ENCODE measurements around the gene MARCHF10.
A peak's percentile ranks its signal among the peaks of the same experiment; 100 is the strongest.

MARCHF10 gene

GRCh38 chr17:62656446-62656845 lies 151.7 kb downstream of the MARCHF10 start:
- DNase-seq (ENCODE audit: extremely low spot score) = no peak
- CTCF ChIA-PET = no interaction called here
- TF ChIP-seq BHLHE40 (IDR thresholded peaks at IDR 0.05; ENCODE audit: borderline replicate concordance) (no peak), ARNT (IDR thresholded peaks at IDR 0.05) (no peak), L3MBTL2 (conservative IDR thresholded peaks at IDR 0.05) (no peak), FOXA1 (IDR thresholded peaks at IDR 0.05) (no peak), SUZ12 (IDR thresholded peaks at IDR 0.05) (no peak), FOXM1 (IDR thresholded peaks at IDR 0.05; ENCODE audit: borderline replicate concordance) (no peak), TARDBP (IDR thresholded peaks at IDR 0.05) (no peak), FOXK2 (IDR thresholded peaks at IDR 0.05) (no peak), ZNF384 (IDR thresholded peaks at IDR 0.05) (no peak), HDGF (IDR thresholded peaks at IDR 0.05; ENCODE audit: borderline replicate concordance) (no peak), NFRKB (IDR thresholded peaks at IDR 0.05) (no peak), ELF4 (IDR thresholded peaks at IDR 0.05) (no peak), LEF1 (IDR thresholded peaks at IDR 0.05; ENCODE audit: borderline replicate concordance) (no peak), SP1 (IDR thresholded peaks at IDR 0.05) (no peak), CTBP1 (IDR thresholded peaks at IDR 0.05; ENCODE audit: borderline replicate concordance) (no peak)
- TF ChIP-seq, protein P1, sequence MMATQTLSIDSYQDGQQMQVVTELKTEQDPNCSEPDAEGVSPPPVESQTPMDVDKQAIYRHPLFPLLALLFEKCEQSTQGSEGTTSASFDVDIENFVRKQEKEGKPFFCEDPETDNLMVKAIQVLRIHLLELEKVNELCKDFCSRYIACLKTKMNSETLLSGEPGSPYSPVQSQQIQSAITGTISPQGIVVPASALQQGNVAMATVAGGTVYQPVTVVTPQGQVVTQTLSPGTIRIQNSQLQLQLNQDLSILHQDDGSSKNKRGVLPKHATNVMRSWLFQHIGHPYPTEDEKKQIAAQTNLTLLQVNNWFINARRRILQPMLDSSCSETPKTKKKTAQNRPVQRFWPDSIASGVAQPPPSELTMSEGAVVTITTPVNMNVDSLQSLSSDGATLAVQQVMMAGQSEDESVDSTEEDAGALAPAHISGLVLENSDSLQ (IDR thresholded peaks at IDR 0.05) = no peak
- POLR2A ChIA-PET = no interaction called here

DNA sequence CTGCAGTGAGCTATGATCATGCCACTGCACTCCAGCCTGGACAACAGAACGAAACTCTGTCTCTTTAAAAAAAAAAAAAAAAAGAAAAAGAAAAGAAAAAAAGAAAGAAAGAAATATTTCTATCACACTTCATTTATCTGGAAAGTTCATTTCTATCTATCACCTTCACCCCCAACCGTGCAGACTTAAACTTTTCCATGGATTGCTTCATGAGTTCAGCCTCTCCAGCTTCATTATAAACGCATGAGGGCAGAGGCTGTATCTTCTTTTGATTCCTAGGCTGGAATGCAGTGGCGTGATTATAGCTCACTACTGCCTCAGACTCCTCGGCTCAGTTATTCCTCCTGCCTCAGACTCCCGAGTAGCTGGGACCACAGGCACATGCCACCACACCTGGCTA lies 152.5 kb downstream of the MARCHF10 start:
- CTCF ChIA-PET = no interaction called here
- TF ChIP-seq ELF4 (IDR thresholded peaks at IDR 0.05) = no peak
- no peak for TF ChIP-seq FOXK2 (IDR thresholded peaks at IDR 0.05)
- no peak for TF ChIP-seq ZNF384 (IDR thresholded peaks at IDR 0.05)
- TF ChIP-seq CTBP1 (IDR thresholded peaks at IDR 0.05; ENCODE audit: borderline replicate concordance) = no peak
- no peak for TF ChIP-seq NFRKB (IDR thresholded peaks at IDR 0.05)
- TF ChIP-seq HDGF (IDR thresholded peaks at IDR 0.05; ENCODE audit: borderline replicate concordance) = no peak
- no peak for TF ChIP-seq TARDBP (IDR thresholded peaks at IDR 0.05)
- TF ChIP-seq LEF1 (IDR thresholded peaks at IDR 0.05; ENCODE audit: borderline replicate concordance) = no peak
- TF ChIP-seq, protein P1 (IDR thresholded peaks at IDR 0.05) = no peak
- TF ChIP-seq ARNT (IDR thresholded peaks at IDR 0.05) = no peak
- no peak for TF ChIP-seq FOXM1 (IDR thresholded peaks at IDR 0.05; ENCODE audit: borderline replicate concordance)
- no peak for TF ChIP-seq BHLHE40 (IDR thresholded peaks at IDR 0.05; ENCODE audit: borderline replicate concordance)
- TF ChIP-seq L3MBTL2 (conservative IDR thresholded peaks at IDR 0.05) = no peak
- no peak for TF ChIP-seq SUZ12 (IDR thresholded peaks at IDR 0.05)
- TF ChIP-seq FOXA1 (IDR thresholded peaks at IDR 0.05) = no peak
- no peak for TF ChIP-seq SP1 (IDR thresholded peaks at IDR 0.05)
- DNase-seq (ENCODE audit: extremely low spot score) = no peak
- POLR2A ChIA-PET = no interaction called here

DNA sequence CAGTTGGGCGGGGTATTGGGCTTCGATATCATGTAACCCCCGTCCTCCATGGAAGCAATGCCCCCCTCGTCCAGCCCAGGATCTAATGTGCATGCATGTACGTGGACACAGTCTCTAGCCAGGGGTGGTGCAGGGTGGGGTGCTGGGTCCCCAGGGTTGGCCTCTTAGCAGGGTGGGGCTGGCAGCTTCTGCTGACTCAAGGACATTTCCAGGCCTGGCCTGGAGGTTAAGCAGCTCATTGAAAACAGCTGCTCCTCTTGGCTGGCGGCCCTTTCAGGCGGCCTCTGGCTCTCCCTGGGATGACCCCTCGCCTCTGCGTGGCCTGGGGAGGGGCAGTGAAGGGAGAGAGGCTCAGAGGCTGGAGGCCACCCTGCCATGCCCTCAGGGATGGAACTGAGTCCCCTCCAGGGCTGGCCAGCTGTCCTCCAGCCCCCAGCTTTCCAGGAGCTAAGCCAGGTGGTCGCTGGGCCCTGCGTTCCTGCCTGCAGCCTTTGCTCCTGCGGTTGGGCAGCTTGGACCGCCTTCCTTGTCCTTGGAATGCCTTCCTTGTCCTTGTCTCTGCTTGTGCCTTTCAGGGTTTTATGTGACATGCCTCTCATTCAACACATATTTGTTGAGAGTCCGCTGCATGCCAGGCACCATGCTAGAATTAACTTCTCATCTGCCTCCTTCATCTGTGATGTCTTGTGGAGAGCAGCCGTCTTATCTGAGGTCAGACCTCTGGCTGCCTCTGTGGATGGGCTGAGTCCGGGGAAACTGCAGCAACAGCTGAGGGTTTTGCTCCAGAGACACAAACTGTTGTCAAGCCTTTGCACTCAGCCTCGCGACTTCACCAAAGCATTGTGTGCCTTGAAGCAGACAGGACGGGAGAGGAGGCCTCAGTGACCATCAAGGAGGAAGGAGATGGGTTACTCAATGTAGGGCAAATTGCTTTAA lies 154.0 kb downstream of the MARCHF10 start:
- TF ChIP-seq CTBP1 (IDR thresholded peaks at IDR 0.05; ENCODE audit: borderline replicate concordance) (no peak), ZNF384 (IDR thresholded peaks at IDR 0.05) (no peak), ARNT (IDR thresholded peaks at IDR 0.05) (no peak), BHLHE40 (IDR thresholded peaks at IDR 0.05; ENCODE audit: borderline replicate concordance) (no peak), FOXK2 (IDR thresholded peaks at IDR 0.05) (no peak), HDGF (IDR thresholded peaks at IDR 0.05; ENCODE audit: borderline replicate concordance) (no peak), SUZ12 (IDR thresholded peaks at IDR 0.05) (no peak), SP1 (IDR thresholded peaks at IDR 0.05) (no peak), FOXA1 (IDR thresholded peaks at IDR 0.05) (no peak), FOXM1 (IDR thresholded peaks at IDR 0.05; ENCODE audit: borderline replicate concordance) (no peak), TARDBP (IDR thresholded peaks at IDR 0.05) (no peak), ELF4 (IDR thresholded peaks at IDR 0.05) (no peak), L3MBTL2 (conservative IDR thresholded peaks at IDR 0.05) (no peak), NFRKB (IDR thresholded peaks at IDR 0.05) (no peak), LEF1 (IDR thresholded peaks at IDR 0.05; ENCODE audit: borderline replicate concordance) (no peak)
- TF ChIP-seq, protein P1 (IDR thresholded peaks at IDR 0.05) = no peak
- CTCF ChIA-PET = no interaction called here
- DNase-seq (ENCODE audit: extremely low spot score) = no peak
- POLR2A ChIA-PET = interaction anchor here (0.6 to 1.3 kb wide), 2 partner anchors 11 to 19 kb away, joined by 3 read pairs; no protein-coding TSS in a partner anchor

GRCh38 chr17:62653002-62653825 lies 154.9 kb downstream of the MARCHF10 start:
- TF ChIP-seq ARNT (IDR thresholded peaks at IDR 0.05) (no peak), L3MBTL2 (conservative IDR thresholded peaks at IDR 0.05) (peak; percentile 53)
- CTCF ChIA-PET = no interaction called here
- DNase-seq (ENCODE audit: extremely low spot score) = peak; percentile 70
- POLR2A ChIA-PET = interaction anchor here (0.6 to 1.3 kb wide), 2 partner anchors 12 to 20 kb away, joined by 3 read pairs; no protein-coding TSS in a partner anchor

GRCh38 chr17:62652251-62653001 lies 155.7 kb downstream of the MARCHF10 start:
- ChIA-PET POLR2A (no interaction called here), CTCF (no interaction called here)
- DNase-seq (ENCODE audit: extremely low spot score) = peak; percentile 43
- TF ChIP-seq BHLHE40 (IDR thresholded peaks at IDR 0.05; ENCODE audit: borderline replicate concordance) (no peak), SP1 (IDR thresholded peaks at IDR 0.05) (no peak), NFRKB (IDR thresholded peaks at IDR 0.05) (no peak), FOXK2 (IDR thresholded peaks at IDR 0.05) (no peak), L3MBTL2 (conservative IDR thresholded peaks at IDR 0.05) (peak; percentile 85), ZNF384 (IDR thresholded peaks at IDR 0.05) (no peak), ARNT (IDR thresholded peaks at IDR 0.05) (no peak), HDGF (IDR thresholded peaks at IDR 0.05; ENCODE audit: borderline replicate concordance) (no peak)
- TF ChIP-seq, protein P1 (IDR thresholded peaks at IDR 0.05) = no peak
